Loucy (cell line): ENCODE measurements around the gene FIS1.

Source experiments
- H2AFZ ChIP-seq: fragments of 200-600 bp; sonication (generic); 2 replicates; pipeline ENCODE4 v1.6.0; 2016; ENCODE audit warnings: antibody characterized with exemption, mild to moderate bottlenecking, low read length, moderate library complexity
- H3F3A ChIP-seq: fragments of 200-600 bp; 2 replicates; pipeline ENCODE4 v1.6.0; 2016; ENCODE audit warnings: antibody characterized with exemption, low read depth, mild to moderate bottlenecking
- H3K27me3 ChIP-seq: fragments of 200-600 bp; sonication (generic); 2 replicates; pipeline ENCODE4 v1.6.1; 2014; ENCODE audit warnings: low read length, mild to moderate bottlenecking; ENCODE audit not compliant: insufficient read depth, poor library complexity, severe bottlenecking
- H3K36me3 ChIP-seq: fragments of 200-600 bp; sonication (generic); 2 replicates; pipeline ENCODE4 v1.6.1; 2016; ENCODE audit warnings: low read length; ENCODE audit not compliant: insufficient read depth
- H3K4me1 ChIP-seq: fragments of 200-600 bp; sonication (generic); 2 replicates; pipeline ENCODE4 v1.5.1; 2014; ENCODE audit warnings: low read length, mild to moderate bottlenecking; ENCODE audit not compliant: insufficient read depth, poor library complexity, severe bottlenecking
- H3K4me2 ChIP-seq: fragments of 200-600 bp; sonication (generic); 2 replicates; pipeline ENCODE4 v1.6.0; 2014; ENCODE audit warnings: antibody characterized with exemption, low read length, low read depth, mild to moderate bottlenecking; ENCODE audit not compliant: poor library complexity, severe bottlenecking
- H3K4me3 ChIP-seq: fragments of 200-600 bp; sonication (generic); 2 replicates; pipeline ENCODE4 v1.5.1; 2014; ENCODE audit warnings: low read length, mild to moderate bottlenecking, mixed read lengths; ENCODE audit not compliant: poor library complexity, severe bottlenecking
- H3K79me2 ChIP-seq: fragments of 200-600 bp; sonication (generic); 2 replicates; pipeline ENCODE4 v1.6.1; 2014; ENCODE audit warnings: low read length; ENCODE audit not compliant: insufficient read depth
- H3K9ac ChIP-seq: fragments of 200-600 bp; sonication (generic); 2 replicates; pipeline ENCODE4 v1.6.0; 2014; ENCODE audit warnings: mild to moderate bottlenecking, low read depth, low read length, moderate library complexity; ENCODE audit not compliant: poor library complexity, severe bottlenecking
- H3K9me2 ChIP-seq: fragments of 200-600 bp; sonication (generic); replicated peaks from 2 replicates; pipeline ENCODE4 v1.6.1; 2016; ENCODE audit warnings: low read depth, low read length, mixed read lengths
- H3K9me3 ChIP-seq: fragments of 200-600 bp; sonication (generic); 2 replicates; pipeline ENCODE4 v1.6.1; 2014; ENCODE audit warnings: mild to moderate bottlenecking, antibody characterized with exemption, low read length, low read depth; ENCODE audit not compliant: insufficient read depth
- H4K20me1 ChIP-seq: fragments of 200-600 bp; sonication (generic); 2 replicates; pipeline ENCODE4 v1.6.0; 2014; ENCODE audit warnings: antibody characterized with exemption, low read length, mild to moderate bottlenecking; ENCODE audit not compliant: insufficient read depth, poor library complexity, severe bottlenecking
- EZH2phosphoT487 ChIP-seq: fragments of 200-600 bp; IDR thresholded peaks from 2 replicates; pipeline ENCODE4 v1.6.1; 2018; ENCODE audit warnings: antibody characterized with exemption, mild to moderate bottlenecking, moderate library complexity, borderline replicate concordance
- TF ChIP-seq, protein P1 (sequence below): fragments of 200-600 bp; sonication (generic); conservative IDR thresholded peaks from 2 replicates; pipeline ENCODE4 v1.5.1; 2014; ENCODE audit warnings: mild to moderate bottlenecking, antibody characterized with exemption, low read length

FIS1 gene

DNA sequence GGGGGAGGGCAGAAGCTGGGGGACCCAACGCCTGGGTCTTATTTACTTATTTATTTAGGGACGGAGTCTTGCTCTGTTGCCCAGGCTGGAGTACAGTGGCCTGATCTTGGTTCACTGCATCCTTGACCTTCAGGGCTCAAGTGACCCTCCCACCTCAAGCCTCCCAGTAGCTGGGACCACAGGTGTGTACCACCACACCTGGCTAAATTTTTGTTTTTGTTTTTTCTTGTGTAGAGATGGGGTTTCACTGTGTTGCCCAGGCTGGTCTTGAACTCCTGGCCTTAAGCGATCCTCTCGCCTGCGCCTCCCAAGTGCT lies 42.3 kb downstream of the FIS1 start:
- no peaks in the 10 kb centered on the region for H3K4me1 ChIP-seq
- H3F3A ChIP-seq: no peaks in the 10 kb centered on the region
- TF ChIP-seq, protein P1, sequence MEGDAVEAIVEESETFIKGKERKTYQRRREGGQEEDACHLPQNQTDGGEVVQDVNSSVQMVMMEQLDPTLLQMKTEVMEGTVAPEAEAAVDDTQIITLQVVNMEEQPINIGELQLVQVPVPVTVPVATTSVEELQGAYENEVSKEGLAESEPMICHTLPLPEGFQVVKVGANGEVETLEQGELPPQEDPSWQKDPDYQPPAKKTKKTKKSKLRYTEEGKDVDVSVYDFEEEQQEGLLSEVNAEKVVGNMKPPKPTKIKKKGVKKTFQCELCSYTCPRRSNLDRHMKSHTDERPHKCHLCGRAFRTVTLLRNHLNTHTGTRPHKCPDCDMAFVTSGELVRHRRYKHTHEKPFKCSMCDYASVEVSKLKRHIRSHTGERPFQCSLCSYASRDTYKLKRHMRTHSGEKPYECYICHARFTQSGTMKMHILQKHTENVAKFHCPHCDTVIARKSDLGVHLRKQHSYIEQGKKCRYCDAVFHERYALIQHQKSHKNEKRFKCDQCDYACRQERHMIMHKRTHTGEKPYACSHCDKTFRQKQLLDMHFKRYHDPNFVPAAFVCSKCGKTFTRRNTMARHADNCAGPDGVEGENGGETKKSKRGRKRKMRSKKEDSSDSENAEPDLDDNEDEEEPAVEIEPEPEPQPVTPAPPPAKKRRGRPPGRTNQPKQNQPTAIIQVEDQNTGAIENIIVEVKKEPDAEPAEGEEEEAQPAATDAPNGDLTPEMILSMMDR: no peak
- no peak for TF ChIP-seq EZH2phosphoT487
- H3K4me3 ChIP-seq: no peak overlapping the region
- H3K79me2 ChIP-seq: no peaks in the 10 kb centered on the region
- H3K36me3 ChIP-seq: no peaks in the 10 kb centered on the region
- no peak overlapping the region for H3K4me2 ChIP-seq
- H4K20me1 ChIP-seq: no peaks in the 10 kb centered on the region
- no peaks in the 10 kb centered on the region for H3K9me3 ChIP-seq
- no peaks in the 10 kb centered on the region for H3K9me2 ChIP-seq
- no peak overlapping the region for H2AFZ ChIP-seq
- no peak overlapping the region for H3K9ac ChIP-seq
- no peaks in the 10 kb centered on the region for H3K27me3 ChIP-seq

DNA sequence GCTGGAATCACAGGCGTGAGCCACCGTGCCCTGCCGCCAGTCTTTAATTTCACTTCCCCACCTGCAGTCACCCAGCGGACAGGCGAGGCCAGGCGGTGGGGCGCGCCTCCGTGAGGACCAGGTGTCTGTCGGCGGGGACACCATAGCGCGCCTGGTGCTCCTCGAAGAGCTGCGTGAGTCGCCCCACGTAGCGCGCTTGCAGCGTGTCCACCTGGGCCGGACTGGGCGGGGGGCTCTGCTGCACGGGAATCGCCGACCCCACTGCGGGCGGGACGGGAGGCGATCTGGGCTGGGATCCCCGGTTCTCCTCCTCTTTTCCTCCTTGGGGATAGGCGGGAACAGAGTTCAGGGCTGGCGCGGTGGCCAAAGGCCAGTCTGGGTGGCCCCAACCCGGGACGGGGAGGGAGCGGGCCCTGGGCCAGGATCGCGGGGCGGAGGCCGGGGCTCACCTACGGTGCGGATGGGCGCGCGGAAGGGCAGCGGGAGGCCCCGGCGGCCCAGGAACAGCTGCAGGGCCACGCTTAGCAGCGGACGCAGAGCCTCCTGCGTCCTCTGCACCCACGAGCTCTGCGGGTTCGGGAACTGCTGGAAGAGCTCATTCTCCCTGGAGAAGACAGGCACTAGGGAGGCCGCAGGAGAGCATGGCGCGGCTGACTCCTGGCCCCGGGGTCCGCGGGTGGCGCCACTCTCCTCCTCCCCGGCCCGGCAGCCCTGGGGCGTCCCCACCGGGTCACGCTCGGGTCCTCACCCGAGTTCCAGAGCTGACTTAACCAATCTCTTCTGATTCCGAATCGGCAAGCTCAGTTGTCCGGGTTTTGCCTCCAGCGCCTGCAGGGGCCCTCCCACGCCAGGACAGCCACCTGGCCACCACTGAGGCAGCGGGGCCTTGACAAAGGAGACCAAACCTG lies 42.9 kb downstream of the FIS1 start:
- TF ChIP-seq EZH2phosphoT487: no peak
- TF ChIP-seq, protein P1: no peak
- no peak overlapping the region for H3K4me3 ChIP-seq

DNA sequence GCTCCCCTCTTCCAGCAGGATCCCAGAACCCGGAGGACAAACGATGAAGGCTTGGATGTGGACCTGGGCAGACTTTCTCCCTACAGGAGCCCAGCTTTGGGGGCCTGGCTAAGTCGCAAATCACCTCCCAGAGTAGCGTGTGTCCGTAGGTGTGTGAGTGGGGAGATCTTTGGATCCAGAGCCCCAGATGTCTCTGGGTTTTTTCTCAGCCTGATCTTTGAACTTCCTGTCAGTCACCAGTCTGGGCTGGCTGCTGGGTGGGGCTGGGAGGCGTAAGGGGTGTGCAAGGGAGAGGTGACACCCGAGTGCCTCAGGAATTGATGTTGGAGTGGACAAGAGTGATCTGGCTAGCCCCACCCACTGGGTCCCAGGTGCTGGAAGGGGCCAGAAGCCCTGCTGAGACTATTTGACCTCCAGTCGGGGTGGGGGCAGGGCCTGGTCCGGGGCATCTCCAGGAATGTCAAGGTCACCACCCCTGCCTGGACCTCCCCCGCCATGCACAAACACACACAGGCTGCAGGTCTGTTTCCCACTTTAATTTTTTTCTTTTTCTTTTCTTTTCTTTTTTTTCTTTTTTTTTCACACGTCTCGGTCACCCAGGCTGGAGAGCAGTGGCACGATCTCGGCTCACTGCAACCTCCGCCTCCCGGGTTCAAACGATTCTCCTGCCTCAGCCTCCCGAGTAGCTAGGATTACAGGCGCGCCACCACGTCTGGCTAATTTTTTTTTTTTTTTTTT lies 43.9 kb downstream of the FIS1 start, which contains the start of gene MOGAT3:
Gene MOGAT3, minus strand, starts transcription at position 175 of the 738 bp plus-strand sequence. CDS start 182 bp downstream, outside the sequence.
- no peaks in the 10 kb centered on the region for H3K36me3 ChIP-seq
- no peaks in the 10 kb centered on the region for H3K9me3 ChIP-seq
- no peak within 1 kb of the TSS for H3K9ac ChIP-seq
- no peaks in the 10 kb centered on the region for H3K79me2 ChIP-seq
- H4K20me1 ChIP-seq: no peaks in the 10 kb centered on the region
- TF ChIP-seq, protein P1: no peak
- no peak for TF ChIP-seq EZH2phosphoT487
- H2AFZ ChIP-seq: no peak within 1 kb of the TSS
- H3K27me3 ChIP-seq: no peaks in the 10 kb centered on the region
- no peaks in the 10 kb centered on the region for H3K4me1 ChIP-seq
- H3K4me2 ChIP-seq: no peak within 1 kb of the TSS
- no peak within 1 kb of the TSS for H3K4me3 ChIP-seq
- no peaks in the 10 kb centered on the region for H3K9me2 ChIP-seq
- no peaks in the 10 kb centered on the region for H3F3A ChIP-seq

More for the DNA sequence above, 42.9 kb downstream of the FIS1 start:
- no peaks in the 10 kb centered on the region for H3K9me3 ChIP-seq
- no peak overlapping the region for H3K9ac ChIP-seq
- H2AFZ ChIP-seq: no peak overlapping the region
- no peak overlapping the region for H3K4me2 ChIP-seq
- H3K4me1 ChIP-seq: no peaks in the 10 kb centered on the region
- H3F3A ChIP-seq: no peaks in the 10 kb centered on the region
- H3K27me3 ChIP-seq: no peaks in the 10 kb centered on the region
- no peaks in the 10 kb centered on the region for H3K79me2 ChIP-seq
- no peaks in the 10 kb centered on the region for H3K36me3 ChIP-seq
- no peaks in the 10 kb centered on the region for H3K9me2 ChIP-seq
- no peaks in the 10 kb centered on the region for H4K20me1 ChIP-seq
